Fibroblast of lung (primary cell): ENCODE results near the gene KIF26B.

Source experiments
- CTCF ChIP-seq, 2 donors: IDR thresholded peaks in 1 of 2; conservative IDR thresholded peaks in 1 of 2; 1 replicate in 1 of 2; 2 replicates in 1 of 2; pipeline ENCODE4 v1.5.1; 2011 to 2012; ENCODE audit warnings: low read length in 2 of 2, control low read depth in 1 of 2, inconsistent platforms in 1 of 2, low read depth in 1 of 2, mild to moderate bottlenecking in 1 of 2
- EZH2 ChIP-seq: IDR thresholded peaks from 2 replicates; pipeline ENCODE4 v1.5.1; 2012; ENCODE audit warnings: low read length, control low read depth, mild to moderate bottlenecking; ENCODE audit errors: missing control alignments

- TF ChIP-seq CTCF (conservative IDR thresholded peaks at IDR 0.05 in 1 of 2, IDR thresholded peaks at IDR 0.05 in 1 of 2; ENCODE audit: low read depth in 1 of 2, low read length in 2 of 2) (no peak), EZH2 (no peak)
These were observed 448.6 kb downstream of the KIF26B start for GRCh38 chr1:245603311-245603865.
